Measurements from ENCODE around the gene SMC4. TPM values are rescaled to one million over a fixed set of nuclear protein-coding genes. Genes with fewer than 3 reads are reported as not detected.

SMC4 gene
- total and polyA plus RNA-seq, 12 donors = 10.5 to 71.7 (median 25.4) TPM

DNA sequence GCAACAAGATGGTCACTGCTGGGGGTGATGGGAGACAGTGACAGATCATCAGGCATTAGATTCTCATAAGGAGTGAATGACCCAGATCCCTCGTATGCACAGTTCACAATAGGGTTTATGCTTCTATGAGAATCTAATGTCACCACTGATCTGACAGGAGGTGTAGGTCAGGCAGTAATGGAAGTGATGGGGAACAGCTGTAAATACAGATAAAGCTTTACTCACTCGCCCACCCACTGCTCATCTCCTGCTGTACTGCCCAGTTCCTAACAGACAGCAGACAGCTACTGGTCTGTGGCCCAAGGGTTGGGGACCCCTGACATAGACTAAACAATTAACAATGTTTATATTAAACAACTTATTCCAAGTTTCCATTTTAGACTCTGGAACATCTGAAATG, 25.8 kb upstream of the SMC4 start:
- 86 to 91% (median 90%) methylated on average over 2 of the region's 2 CpGs for WGBS, 4 donors

DNA sequence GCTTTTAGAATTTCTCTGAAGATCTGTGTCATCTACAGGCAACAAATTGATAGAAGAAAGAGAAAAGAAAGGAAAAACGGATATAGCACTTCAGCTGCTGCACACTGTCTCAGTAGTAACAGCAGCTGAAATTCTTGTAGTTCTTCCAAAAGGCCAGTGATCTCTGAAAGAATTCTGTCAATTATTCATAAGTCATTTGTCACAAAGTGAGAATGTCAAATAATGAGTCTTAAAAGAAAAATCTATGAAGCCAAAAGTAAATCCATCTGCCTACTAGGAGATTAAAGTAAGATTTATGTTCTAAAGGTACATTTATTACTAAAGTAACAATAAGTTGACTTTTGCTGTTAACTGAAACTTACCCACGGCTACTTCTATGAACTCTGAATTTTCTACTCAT, 25.0 kb upstream of the SMC4 start:
- no peak overlapping the region for H3K4me3 ChIP-seq

More for the DNA sequence above, 25.8 kb upstream of the SMC4 start:
- Histone ChIP-seq H3K9me3 (replicated peaks in 1 of 3) (no peaks in the 10 kb centered on the region), H3K4me1 (replicated peaks in 1 of 2) (no peaks in the 10 kb centered on the region), H3K4me3 (no peak overlapping the region), H3K27ac (no peak overlapping the region), H3K36me3 (replicated peaks in 1 of 2) (no peaks in the 10 kb centered on the region), H3K27me3 (no peaks in the 10 kb centered on the region)
- no peak for DNase-seq
- intact Hi-C loops (cut with DNase I) = no loop called here
- no peak for TF ChIP-seq POLR2A (IDR thresholded peaks at IDR 0.05)
- TF ChIP-seq, protein P1, sequence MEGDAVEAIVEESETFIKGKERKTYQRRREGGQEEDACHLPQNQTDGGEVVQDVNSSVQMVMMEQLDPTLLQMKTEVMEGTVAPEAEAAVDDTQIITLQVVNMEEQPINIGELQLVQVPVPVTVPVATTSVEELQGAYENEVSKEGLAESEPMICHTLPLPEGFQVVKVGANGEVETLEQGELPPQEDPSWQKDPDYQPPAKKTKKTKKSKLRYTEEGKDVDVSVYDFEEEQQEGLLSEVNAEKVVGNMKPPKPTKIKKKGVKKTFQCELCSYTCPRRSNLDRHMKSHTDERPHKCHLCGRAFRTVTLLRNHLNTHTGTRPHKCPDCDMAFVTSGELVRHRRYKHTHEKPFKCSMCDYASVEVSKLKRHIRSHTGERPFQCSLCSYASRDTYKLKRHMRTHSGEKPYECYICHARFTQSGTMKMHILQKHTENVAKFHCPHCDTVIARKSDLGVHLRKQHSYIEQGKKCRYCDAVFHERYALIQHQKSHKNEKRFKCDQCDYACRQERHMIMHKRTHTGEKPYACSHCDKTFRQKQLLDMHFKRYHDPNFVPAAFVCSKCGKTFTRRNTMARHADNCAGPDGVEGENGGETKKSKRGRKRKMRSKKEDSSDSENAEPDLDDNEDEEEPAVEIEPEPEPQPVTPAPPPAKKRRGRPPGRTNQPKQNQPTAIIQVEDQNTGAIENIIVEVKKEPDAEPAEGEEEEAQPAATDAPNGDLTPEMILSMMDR (IDR thresholded peaks at IDR 0.05) = no peak

DNA sequence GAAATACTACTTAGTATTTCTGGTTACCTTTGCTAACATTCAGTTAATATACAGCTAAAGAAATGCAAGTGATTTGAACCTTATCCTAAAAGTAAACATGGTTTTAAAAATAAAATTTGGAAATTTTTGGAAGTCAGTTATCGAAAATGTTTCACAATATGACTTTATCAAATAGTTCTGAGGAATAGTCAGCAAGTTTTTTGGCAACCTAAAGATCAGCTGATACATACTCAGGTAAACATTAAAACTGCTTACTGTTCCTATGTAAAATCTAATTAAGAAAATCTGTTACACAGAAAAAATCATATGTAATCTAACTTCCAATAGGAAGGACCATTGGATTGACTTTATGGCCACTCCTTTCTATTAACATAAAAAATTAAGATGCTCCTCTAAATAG, 24.5 kb upstream of the SMC4 start:
- 67 to 85% (median 78%) methylated on average over 1 of the region's 1 CpG for WGBS, 4 donors
- H3K27me3 ChIP-seq = no peaks in the 10 kb centered on the region
- intact Hi-C loops (cut with DNase I) = no loop called here
- no peaks in the 10 kb centered on the region for H3K4me1 ChIP-seq (replicated peaks in 1 of 2)
- TF ChIP-seq, protein P1 (IDR thresholded peaks at IDR 0.05) = no peak
- TF ChIP-seq POLR2A (IDR thresholded peaks at IDR 0.05) = no peak
- no peaks in the 10 kb centered on the region for H3K9me3 ChIP-seq (replicated peaks in 1 of 3)
- no peak overlapping the region for H3K4me3 ChIP-seq
- DNase-seq = no peak
- H3K27ac ChIP-seq = no peak overlapping the region
- no peaks in the 10 kb centered on the region for H3K36me3 ChIP-seq (replicated peaks in 1 of 2)

More for the DNA sequence above, 25.0 kb upstream of the SMC4 start:
- no peak for DNase-seq
- no peak for TF ChIP-seq POLR2A (IDR thresholded peaks at IDR 0.05)
- TF ChIP-seq, protein P1 (IDR thresholded peaks at IDR 0.05) = no peak
- Histone ChIP-seq H3K27me3 (no peaks in the 10 kb centered on the region), H3K4me1 (replicated peaks in 1 of 2) (no peaks in the 10 kb centered on the region), H3K27ac (no peak overlapping the region), H3K9me3 (replicated peaks in 1 of 3) (no peaks in the 10 kb centered on the region), H3K36me3 (replicated peaks in 1 of 2) (no peaks in the 10 kb centered on the region)
- 86 to 98% (median 92%) methylated on average over 2 of the region's 2 CpGs for WGBS, 4 donors
- intact Hi-C loops (cut with DNase I) = no loop called here

DNA sequence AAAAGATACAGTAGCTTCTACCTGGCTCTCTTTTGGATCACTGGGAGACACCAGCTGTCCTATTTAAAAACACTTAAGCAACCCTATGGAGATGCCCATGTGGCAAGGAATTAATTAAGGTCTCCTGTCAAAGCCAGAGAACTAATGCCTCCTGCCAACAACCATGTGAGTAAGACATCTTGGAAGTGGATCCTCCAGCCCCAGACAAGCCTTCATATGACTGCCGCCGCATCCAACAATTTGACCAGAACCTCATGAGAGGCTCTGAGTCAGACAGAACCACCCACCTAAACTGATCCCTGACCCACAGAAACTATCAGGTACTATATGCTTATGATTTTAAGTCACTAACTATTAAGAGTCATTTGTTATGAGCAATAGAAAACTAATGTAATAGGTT, 22.8 kb upstream of the SMC4 start:
- intact Hi-C loops (cut with DNase I) = no loop called here
- DNase-seq = no peak
- no peaks in the 10 kb centered on the region for H3K36me3 ChIP-seq (replicated peaks in 1 of 2)

More for the DNA sequence above, 22.8 kb upstream of the SMC4 start:
- H3K27ac ChIP-seq = no peak overlapping the region
- no peak overlapping the region for H3K4me3 ChIP-seq
- H3K4me1 ChIP-seq (replicated peaks in 1 of 2) = no peaks in the 10 kb centered on the region
- no peak for TF ChIP-seq POLR2A (IDR thresholded peaks at IDR 0.05)
- TF ChIP-seq, protein P1 (IDR thresholded peaks at IDR 0.05) = no peak
- H3K27me3 ChIP-seq = no peaks in the 10 kb centered on the region
- 93 to 100% (median 97%) methylated on average over 2 of the region's 2 CpGs for WGBS, 4 donors
- no peaks in the 10 kb centered on the region for H3K9me3 ChIP-seq (replicated peaks in 1 of 3)

Data from adrenal gland (tissue), 12 donors.